Astrocyte (in vitro differentiated cells and primary cell): ENCODE data around the gene MPRIP.

Experiments used
- EZH2 ChIP-seq: IDR thresholded peaks from 2 replicates; pipeline ENCODE4 v1.6.1; 2012; ENCODE audit warnings: mild to moderate bottlenecking, low read length, inconsistent platforms; ENCODE audit not compliant: insufficient read depth
- TF ChIP-seq, protein P1 (sequence below): IDR thresholded peaks from 2 replicates; pipeline ENCODE4 v1.5.1; 2011; ENCODE audit warnings: low read depth, mild to moderate bottlenecking, inconsistent platforms, low read length, moderate library complexity; ENCODE audit not compliant: insufficient read depth

DNA sequence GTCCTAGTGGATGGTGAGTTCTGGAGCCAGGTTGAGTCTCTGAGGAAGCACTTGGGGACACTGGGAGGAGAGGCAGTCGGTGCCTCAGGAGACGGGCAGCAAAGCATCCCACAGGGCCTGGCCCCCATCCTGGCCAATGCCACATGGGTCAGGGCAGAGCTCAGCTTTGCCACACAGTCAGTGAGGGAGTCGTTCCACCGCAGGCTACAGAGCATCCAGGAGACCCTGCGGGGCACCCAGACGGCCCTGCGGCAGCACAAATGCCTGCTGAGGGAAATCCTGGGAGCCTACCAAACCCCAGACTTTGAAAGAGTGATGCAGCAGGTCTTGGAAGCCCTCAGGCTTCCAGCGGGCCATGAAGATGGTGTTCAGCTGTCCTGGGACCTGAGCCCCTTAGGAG, 124.2 kb downstream of the MPRIP start:
- TF ChIP-seq, protein P1, sequence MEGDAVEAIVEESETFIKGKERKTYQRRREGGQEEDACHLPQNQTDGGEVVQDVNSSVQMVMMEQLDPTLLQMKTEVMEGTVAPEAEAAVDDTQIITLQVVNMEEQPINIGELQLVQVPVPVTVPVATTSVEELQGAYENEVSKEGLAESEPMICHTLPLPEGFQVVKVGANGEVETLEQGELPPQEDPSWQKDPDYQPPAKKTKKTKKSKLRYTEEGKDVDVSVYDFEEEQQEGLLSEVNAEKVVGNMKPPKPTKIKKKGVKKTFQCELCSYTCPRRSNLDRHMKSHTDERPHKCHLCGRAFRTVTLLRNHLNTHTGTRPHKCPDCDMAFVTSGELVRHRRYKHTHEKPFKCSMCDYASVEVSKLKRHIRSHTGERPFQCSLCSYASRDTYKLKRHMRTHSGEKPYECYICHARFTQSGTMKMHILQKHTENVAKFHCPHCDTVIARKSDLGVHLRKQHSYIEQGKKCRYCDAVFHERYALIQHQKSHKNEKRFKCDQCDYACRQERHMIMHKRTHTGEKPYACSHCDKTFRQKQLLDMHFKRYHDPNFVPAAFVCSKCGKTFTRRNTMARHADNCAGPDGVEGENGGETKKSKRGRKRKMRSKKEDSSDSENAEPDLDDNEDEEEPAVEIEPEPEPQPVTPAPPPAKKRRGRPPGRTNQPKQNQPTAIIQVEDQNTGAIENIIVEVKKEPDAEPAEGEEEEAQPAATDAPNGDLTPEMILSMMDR = no peak
- TF ChIP-seq EZH2 = no peak
